ENCODE results near the gene GPR52.

The GPR52 gene

DNA sequence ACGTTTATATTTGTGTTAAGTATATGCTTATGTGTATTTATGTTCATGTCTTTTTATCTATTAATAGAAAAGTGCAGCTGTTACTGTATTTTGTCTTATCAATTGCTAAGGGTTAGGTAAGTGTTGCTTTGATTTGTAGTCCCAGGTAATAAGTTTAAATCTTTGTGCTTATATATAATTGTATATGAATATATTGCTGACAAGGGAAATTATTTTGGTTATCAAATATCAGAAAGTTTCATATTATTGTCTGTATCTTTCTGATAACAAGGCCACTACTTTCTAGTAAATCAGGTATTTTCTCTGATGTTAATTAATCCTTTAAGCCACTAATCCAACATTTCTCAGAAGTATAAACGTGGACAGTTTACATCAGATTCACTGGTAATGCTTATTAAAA is 21.3 kb downstream of the GPR52 start:
- DNase-seq (ENCODE audit: low spot score) = no peak

- no peak for DNase-seq (ENCODE audit: low spot score)
Observed at GRCh38 chr1:174469687-174470086, 21.9 kb downstream of the GPR52 start.

- DNase-seq (ENCODE audit: low spot score) = no peak
Observed at GRCh38 chr1:174479281-174479680, 31.5 kb downstream of the GPR52 start.

- DNase-seq (ENCODE audit: low spot score) = no peak
Observed at GRCh38 chr1:174480324-174480723, 32.6 kb downstream of the GPR52 start.

GRCh38 chr1:174491606-174492005 is 43.8 kb downstream of the GPR52 start:
- DNase-seq (ENCODE audit: low spot score) = no peak

- no peak for DNase-seq (ENCODE audit: low spot score)
Observed at GRCh38 chr1:174497478-174497877, 49.7 kb downstream of the GPR52 start.

All from Ammon's horn (tissue), 1 donor.